ENCODE measurements around the gene CCSER1. TPM values are rescaled to one million over a fixed set of nuclear protein-coding genes. Genes with fewer than 3 reads are reported as not detected.
"Not testable (repeated sequence)": the region's sequence is repeated elsewhere in the genome, so short reads cannot be mapped to it uniquely, and the experiment has no call there.

The CCSER1 gene
- total RNA-seq, 1 donor: under 0.01 TPM

DNA sequence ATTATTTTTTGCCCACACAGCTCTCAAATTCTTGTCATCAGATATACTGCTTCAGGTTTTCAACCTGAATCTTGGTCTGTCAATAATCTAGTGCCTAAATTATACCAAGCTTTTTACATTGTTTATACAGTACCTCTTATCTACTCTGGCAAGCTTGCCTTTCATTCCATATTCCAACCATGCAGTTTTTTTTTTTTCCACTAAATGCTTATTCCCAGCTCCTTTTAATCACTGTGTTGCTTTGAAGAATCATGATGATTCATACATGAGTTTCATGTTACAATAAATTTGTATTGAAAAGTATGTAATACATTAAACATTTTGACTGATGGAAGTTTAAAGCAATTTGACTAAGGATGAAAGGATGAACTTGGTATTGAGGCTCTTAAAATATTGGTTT is 949.0 kb downstream of the CCSER1 start:
- DNase-seq (ENCODE audit: low read depth): no peak
- TF ChIP-seq, protein P1, sequence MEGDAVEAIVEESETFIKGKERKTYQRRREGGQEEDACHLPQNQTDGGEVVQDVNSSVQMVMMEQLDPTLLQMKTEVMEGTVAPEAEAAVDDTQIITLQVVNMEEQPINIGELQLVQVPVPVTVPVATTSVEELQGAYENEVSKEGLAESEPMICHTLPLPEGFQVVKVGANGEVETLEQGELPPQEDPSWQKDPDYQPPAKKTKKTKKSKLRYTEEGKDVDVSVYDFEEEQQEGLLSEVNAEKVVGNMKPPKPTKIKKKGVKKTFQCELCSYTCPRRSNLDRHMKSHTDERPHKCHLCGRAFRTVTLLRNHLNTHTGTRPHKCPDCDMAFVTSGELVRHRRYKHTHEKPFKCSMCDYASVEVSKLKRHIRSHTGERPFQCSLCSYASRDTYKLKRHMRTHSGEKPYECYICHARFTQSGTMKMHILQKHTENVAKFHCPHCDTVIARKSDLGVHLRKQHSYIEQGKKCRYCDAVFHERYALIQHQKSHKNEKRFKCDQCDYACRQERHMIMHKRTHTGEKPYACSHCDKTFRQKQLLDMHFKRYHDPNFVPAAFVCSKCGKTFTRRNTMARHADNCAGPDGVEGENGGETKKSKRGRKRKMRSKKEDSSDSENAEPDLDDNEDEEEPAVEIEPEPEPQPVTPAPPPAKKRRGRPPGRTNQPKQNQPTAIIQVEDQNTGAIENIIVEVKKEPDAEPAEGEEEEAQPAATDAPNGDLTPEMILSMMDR (IDR thresholded peaks at IDR 0.05; ENCODE audit: insufficient read depth, low read length): no peak
- H3K4me3 ChIP-seq (ENCODE audit: low read depth, low read length): no peak overlapping the region

DNA sequence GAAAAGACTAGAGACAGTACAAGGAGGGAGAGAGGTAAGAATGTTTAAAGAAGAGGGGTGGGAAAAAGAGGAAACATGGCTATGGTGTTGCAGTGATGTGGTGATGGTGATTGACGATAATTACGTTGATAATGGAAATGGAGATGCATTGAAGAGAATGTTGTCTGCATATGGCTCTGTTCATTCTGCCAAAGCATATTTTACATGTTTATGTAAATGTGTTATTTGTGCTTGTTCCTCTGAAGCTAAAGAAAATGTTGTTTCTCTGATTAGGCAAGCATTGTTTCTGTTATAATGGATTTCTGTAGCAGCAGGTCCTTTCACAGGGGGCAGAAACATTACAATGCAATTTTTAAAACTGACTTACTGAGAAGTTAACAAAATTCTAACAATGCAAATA is 958.8 kb downstream of the CCSER1 start:
- no peak for DNase-seq (ENCODE audit: low read depth)
- TF ChIP-seq, protein P1 (IDR thresholded peaks at IDR 0.05; ENCODE audit: insufficient read depth, low read length): no peak
- no peak overlapping the region for H3K4me3 ChIP-seq (ENCODE audit: low read depth, low read length)

DNA sequence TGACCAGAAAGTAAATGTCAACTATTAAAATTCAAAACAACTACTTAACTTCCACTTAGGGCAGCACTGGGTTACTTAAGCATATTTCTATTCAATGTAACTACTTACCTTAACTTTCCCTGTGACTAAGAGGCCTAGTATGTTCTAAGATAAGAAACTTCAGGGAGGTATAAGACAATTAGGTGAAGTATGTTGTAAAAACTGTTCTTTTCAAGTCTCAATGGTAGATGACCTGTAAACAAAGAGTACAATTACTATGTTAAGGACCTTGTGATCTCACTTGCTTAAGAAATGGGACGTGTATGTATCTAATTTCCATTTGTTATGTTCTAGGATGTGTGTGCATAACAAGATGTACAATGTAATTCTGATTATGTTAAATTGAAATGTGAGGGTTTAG is 960.5 kb downstream of the CCSER1 start:
- TF ChIP-seq, protein P1 (IDR thresholded peaks at IDR 0.05; ENCODE audit: insufficient read depth, low read length): no peak

DNA sequence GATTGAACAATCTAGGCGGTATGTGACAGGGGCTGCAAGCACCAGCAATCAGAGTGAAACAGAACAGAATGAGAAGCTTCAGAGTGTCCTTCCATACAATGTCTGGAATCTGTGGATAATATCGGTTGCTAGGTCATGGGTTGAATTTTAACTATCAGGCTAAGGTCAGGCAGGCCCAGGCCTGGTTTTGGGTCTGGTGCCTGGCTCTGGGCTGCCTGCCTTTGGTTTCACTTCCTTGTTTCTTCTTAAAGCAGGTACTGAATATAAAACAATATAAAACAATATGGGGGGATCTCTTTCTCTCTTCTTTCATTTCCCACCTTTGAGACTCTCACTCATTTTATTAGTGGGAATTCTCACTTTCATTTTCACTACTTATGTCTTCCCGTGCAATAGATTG is 962.0 kb downstream of the CCSER1 start:
- no peak for DNase-seq (ENCODE audit: low read depth)
- H3K4me3 ChIP-seq (ENCODE audit: low read depth, low read length): no peak overlapping the region
- TF ChIP-seq, protein P1 (IDR thresholded peaks at IDR 0.05; ENCODE audit: insufficient read depth, low read length): no peak

More for the DNA sequence above, 960.5 kb downstream of the CCSER1 start:
- H3K4me3 ChIP-seq (ENCODE audit: low read depth, low read length): no peak overlapping the region
- no peak for DNase-seq (ENCODE audit: low read depth)

DNA sequence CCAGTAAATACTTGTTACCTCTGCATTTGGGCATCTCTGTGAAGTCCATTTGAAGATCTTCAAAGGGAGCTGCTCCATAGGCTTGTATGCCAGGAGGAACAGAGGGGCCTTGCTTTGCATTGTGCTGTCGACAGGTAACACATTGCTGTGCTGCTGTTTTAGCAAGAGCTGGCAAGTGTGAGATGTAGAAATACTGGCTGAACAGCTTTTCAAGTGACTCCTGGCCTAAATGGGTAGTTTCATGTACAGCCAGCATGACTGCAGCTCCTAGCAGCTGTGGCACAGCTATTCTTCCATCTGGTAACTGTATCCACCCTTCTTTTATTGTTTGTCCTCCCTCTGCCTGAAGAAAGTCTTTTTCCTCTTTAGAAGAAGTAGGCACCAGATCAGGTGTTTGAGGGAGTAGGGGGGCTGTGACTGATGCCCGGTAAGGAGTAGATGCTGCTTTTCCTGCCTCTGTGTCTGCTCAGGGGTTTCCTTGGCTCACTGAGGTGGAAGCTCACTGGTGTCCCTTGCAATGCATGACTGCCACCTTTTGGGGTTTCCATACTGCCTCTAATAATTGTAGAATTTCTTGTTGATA is 965.3 kb downstream of the CCSER1 start:
- TF ChIP-seq, protein P1 (IDR thresholded peaks at IDR 0.05; ENCODE audit: insufficient read depth, low read length): no peak
- no peak overlapping the region for H3K4me3 ChIP-seq (ENCODE audit: low read depth, low read length)
- no peak for DNase-seq (ENCODE audit: low read depth)

DNA sequence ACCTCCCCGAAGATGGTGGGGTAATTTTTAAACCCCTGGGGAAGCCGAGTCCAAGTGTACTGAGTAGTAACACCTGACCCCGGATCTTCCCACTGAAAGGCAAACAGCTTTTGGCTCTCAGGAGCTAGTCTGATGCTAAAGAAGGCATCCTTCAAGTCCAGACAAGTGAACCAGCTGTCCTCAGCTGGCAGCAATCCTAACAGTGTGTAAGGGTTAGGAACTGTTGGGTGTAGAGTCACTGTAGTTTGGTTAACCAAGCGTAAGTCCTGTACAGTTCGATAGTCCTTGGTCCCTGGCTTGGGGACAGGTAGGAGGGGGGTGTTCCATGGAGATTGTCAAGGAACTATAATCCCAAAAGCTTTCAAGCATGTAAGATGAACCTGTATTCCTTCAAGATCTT is 967.0 kb downstream of the CCSER1 start:
- not testable (repeated sequence) for DNase-seq (ENCODE audit: low read depth); H3K4me3 ChIP-seq (ENCODE audit: low read depth, low read length)

DNA sequence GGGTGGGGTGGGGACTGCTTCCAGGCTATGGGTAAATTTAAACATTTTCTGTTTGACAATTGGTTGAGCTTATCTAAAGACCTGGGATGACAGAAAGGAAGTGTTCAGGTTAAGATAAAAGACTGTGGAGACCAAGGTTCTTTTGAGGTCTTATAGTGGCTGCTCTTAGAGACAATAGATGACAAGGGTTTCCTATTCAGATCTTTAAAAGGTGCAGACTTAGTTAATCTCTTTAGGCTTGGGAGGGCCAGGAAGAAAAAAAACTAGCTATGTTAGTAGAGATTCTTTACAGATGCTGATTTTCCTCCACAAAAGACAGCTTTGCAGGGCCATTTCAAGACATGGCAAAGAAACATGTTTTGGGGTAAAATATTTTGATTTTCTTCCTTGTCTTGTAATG is 972.5 kb downstream of the CCSER1 start:
- TF ChIP-seq, protein P1 (IDR thresholded peaks at IDR 0.05; ENCODE audit: insufficient read depth, low read length): no peak
- DNase-seq (ENCODE audit: low read depth): no peak

More for the DNA sequence above, 972.5 kb downstream of the CCSER1 start:
- no peak overlapping the region for H3K4me3 ChIP-seq (ENCODE audit: low read depth, low read length)

Measured in fibroblast of the aortic adventitia (primary cell).